ENCODE results near the gene HTR4. TPM values are rescaled to one million over a fixed set of nuclear protein-coding genes. Genes with fewer than 3 reads are reported as not detected.

Gene HTR4
- total RNA-seq, 2 donors from 2014 or later = 7.5 to 8.9 TPM

DNA sequence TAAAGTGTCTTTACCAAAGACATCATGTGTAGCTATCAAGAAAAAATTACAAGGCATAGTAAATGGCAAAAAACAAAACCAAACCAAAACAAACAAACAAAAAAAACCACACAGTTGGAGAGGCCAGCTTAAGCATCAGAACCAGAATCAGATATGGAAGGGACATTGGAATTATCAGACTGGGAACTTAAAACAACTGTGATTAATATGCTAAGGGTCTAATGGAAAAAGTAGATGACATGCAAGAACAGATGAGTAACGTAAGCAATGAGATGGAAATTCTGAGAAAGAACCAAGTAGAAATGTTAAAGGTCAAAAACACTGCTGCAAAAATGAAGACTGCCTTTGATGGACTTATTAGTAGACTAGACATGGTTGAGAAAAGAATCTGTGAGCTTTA, 194.7 kb downstream of the HTR4 start:
- H3K27me3 ChIP-seq = no peaks in the 10 kb centered on the region
- intact Hi-C loops (cut with DNase I) = no loop called here
- no peak for TF ChIP-seq CTCF (IDR thresholded peaks at IDR 0.05)
- no peaks in the 10 kb centered on the region for H3K4me1 ChIP-seq
- H3K27ac ChIP-seq = no peak overlapping the region
- no peak for DNase-seq
- H3K9ac ChIP-seq (ENCODE audit: low read depth in 2 of 2, low read length in 2 of 2) = no peak overlapping the region
- H3K4me3 ChIP-seq = no peak overlapping the region
- no peaks in the 10 kb centered on the region for H3K9me3 ChIP-seq
- H3K36me3 ChIP-seq = no peaks in the 10 kb centered on the region

- H3K4me3 ChIP-seq = no peak overlapping the region
- intact Hi-C loops (cut with DNase I) = no loop called here
- no peaks in the 10 kb centered on the region for H3K9me3 ChIP-seq
- H3K27ac ChIP-seq = no peak overlapping the region
- H3K4me1 ChIP-seq = no peaks in the 10 kb centered on the region
- H3K27me3 ChIP-seq = no peaks in the 10 kb centered on the region
- H3K36me3 ChIP-seq = no peaks in the 10 kb centered on the region
- DNase-seq = no peak
- no peak overlapping the region for H3K9ac ChIP-seq (ENCODE audit: low read depth in 2 of 2, low read length in 2 of 2)
- TF ChIP-seq CTCF (IDR thresholded peaks at IDR 0.05) = no peak
Measured at GRCh38 chr5:148458036-148458888, 196.1 kb downstream of the HTR4 start.

DNA sequence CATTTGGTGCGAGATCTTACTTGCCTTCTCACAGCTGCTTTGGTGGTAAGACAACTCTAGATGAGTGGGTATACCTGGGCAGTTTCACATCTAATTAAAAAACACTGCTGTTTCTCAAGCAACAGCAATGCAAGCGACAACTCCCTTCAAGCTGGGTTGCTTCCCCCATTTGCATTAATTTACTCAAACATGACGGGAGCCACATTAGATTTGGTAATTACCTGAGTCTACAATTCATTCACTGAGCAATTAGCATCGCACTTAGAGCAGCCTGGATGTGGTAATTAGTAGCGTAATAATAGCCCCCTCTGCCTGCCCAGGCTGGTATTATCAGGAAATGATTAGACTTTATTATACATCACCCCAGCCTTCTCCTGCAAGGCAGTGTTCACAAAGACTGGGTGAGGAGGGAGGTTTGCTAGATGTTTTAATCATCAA, 197.1 kb downstream of the HTR4 start:
- H3K27me3 ChIP-seq = no peaks in the 10 kb centered on the region
- no peaks in the 10 kb centered on the region for H3K9me3 ChIP-seq
- H3K4me3 ChIP-seq = no peak overlapping the region
- H3K27ac ChIP-seq = no peak overlapping the region
- no peaks in the 10 kb centered on the region for H3K4me1 ChIP-seq
- TF ChIP-seq CTCF (IDR thresholded peaks at IDR 0.05) = no peak
- no peak for DNase-seq
- no peaks in the 10 kb centered on the region for H3K36me3 ChIP-seq
- intact Hi-C loops (cut with DNase I) = no loop called here
- no peak overlapping the region for H3K9ac ChIP-seq (ENCODE audit: low read depth in 2 of 2, low read length in 2 of 2)

DNA sequence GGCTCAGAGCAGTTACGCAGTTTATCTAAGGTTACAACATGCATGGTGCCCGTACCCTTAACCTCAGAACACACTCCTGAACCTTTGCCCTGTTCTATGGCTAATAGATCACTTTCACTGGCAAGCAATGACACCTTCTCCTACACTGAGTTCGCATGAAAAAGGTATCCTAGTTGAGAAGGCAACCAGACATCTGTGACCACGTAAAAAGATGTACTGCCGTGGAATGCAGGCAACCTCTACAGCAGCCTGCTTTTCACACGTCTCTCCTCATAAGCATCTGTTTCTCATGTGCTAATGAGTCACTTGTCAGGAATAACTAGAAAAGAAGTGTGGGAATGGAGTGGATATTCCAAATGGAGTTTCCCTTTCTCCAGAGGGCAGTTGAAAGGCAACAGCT, 199.1 kb downstream of the HTR4 start:
- DNase-seq = no peak
- H3K27me3 ChIP-seq = no peaks in the 10 kb centered on the region
- H3K4me3 ChIP-seq = no peak overlapping the region
- no peaks in the 10 kb centered on the region for H3K4me1 ChIP-seq
- H3K9ac ChIP-seq (ENCODE audit: low read depth in 2 of 2, low read length in 2 of 2) = no peak overlapping the region
- no peaks in the 10 kb centered on the region for H3K9me3 ChIP-seq
- no peak overlapping the region for H3K27ac ChIP-seq
- no peaks in the 10 kb centered on the region for H3K36me3 ChIP-seq
- intact Hi-C loops (cut with DNase I) = no loop called here
- no peak for TF ChIP-seq CTCF (IDR thresholded peaks at IDR 0.05)

DNA sequence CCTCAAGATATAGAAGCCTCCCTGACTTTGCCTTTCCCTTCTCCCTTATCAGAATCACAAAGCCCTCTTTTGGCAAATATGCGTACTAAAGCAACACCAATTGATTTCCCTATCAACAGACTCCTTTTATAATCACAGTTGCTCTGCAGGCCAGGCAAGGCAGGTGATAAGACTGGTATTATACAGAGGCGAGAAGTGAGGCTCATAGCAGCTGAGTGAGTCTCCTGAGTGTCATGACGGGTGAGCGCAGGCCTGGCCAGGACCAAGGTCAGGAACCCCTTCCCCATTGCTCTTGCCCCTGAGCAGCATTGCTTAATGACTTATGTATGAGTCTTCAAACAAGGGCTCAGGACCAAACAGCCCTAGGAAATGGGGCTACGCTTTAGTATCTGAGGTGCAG, 199.8 kb downstream of the HTR4 start:
- TF ChIP-seq CTCF (IDR thresholded peaks at IDR 0.05) = no peak
- no peaks in the 10 kb centered on the region for H3K27me3 ChIP-seq
- H3K4me1 ChIP-seq = no peaks in the 10 kb centered on the region
- DNase-seq = no peak
- H3K27ac ChIP-seq = no peak overlapping the region
- intact Hi-C loops (cut with DNase I) = no loop called here
- no peak overlapping the region for H3K9ac ChIP-seq (ENCODE audit: low read depth in 2 of 2, low read length in 2 of 2)
- H3K9me3 ChIP-seq = no peaks in the 10 kb centered on the region
- no peaks in the 10 kb centered on the region for H3K36me3 ChIP-seq
- no peak overlapping the region for H3K4me3 ChIP-seq
